C1 segment of cervical spinal cord (tissue), 14 donors: ENCODE results near the gene CCDC57.
"Not testable (repeated sequence)": the region's sequence is repeated elsewhere in the genome, so short reads cannot be mapped to it uniquely, and the experiment has no call there.

ENCODE experiments used
- DNase-seq, 14 donors: peaks; one replicate each; lab custom pipeline; 2025; lab: John Stamatoyannopoulos, UW

CCDC57 gene, protein sequence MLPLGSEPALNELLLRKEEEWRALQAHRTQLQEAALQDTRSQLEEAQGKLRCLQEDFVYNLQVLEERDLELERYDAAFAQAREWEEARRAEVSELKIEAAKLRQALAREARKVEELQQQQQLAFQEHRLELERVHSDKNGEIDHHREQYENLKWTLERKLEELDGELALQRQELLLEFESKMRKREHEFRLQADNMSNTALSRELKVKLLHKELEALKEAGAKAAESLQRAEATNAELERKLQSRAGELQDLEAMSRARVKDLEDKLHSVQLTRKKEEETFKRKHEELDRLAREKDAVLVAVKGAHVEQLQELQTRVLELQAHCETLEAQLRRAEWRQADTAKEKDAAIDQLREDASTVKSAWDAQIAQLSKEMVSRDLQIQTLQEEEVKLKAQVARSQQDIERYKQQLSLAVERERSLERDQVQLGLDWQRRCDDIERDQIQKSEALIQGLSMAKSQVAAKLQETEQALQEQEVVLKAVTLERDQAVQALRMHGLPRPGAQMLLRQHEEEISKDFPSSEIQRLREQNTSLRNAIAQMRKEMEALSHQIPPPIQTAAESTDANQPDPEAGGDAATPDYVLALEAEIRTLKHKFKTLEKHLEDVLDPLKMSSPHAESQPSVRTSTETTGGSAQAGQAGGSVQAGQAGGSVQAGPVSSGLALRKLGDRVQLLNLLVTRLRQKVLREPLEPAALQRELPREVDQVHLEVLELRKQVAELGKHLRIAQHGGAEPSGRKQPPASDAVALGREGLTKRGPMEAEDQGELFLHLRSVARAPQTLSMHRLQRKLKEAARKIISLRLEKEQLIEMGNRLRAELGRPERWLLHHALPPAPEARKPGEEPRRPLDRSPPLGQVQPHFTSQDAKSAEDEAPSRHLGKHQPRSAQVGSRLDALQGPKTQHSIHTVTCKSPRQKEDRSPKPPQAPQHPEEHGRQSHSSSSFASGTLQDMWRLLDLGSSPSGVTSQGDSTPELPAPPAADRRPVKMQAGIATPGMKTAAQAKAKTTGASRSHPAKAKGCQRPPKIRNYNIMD

DNA sequence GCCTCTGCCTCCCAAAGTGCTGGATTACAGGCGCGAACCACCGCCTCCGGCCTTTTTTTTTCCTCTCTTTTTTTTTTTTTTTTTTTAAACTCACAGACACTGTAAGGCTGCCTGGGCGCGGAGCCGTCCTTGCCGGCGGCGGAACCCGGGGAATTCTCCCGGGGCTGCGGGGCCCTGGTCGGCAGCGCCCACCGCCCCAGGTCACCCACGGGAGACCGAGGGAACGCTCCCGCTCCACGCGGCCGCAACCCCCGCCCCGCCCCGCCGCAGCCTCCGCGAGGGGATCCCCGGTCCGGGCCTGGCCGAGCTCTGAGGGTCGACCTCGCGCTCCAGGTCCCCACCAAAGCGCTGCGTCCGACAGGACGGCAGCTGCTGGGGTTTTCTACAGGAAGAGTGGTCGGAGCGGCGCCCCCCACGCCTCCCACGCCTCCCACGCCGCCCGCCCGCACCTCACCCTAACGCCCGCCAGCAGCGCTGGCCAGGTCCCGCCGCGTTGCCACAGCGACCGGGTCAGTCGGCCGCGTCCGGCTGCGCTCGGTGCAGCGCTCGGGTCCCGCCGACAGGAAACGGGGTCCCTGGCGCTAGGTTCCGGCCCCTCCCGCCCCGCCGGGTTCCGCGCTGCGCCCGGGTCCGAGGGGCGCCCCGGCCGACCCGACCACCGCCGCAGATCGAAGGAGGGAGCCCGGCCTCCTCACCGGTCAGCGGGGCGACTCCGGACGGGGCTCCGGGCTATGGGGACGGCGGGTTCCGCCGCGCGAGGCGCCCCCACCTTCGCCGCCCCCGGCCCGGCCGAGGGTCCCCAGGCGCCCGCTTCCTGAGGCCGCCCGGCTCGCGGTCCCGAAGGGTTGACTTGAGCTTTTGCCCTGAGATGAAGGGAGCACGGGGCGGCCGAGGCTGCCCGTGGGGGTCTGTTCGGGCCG lies at the start of gene CCDC57:
Gene CCDC57, minus strand, starts transcription at position 512 of the 920 bp plus-strand sequence. CDS start 10,898 bp downstream, outside the sequence.
- DNase-seq = peak in 13 of 14 donors; percentile 26 to 81 (median 56)

DNA sequence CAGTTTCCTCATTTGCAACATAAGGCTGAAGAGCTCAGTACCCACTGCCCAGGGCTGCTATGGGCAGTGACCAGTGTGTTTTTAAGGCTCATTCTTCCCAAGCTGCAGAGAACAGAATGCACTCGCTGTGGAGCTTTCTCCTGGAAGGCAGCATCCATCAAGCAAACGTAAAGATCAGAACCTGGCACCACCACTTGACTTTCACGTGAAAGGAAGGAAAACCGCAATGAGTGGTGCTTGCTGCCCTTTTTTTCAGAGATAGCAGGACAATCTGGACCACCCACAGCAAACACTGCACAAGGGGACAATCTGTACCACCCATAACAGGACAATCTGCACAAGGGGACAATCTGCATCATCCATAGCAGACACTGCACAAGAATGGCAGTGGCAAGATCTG lies 49.7 kb upstream of the CCDC57 start:
- no peak for DNase-seq

DNA sequence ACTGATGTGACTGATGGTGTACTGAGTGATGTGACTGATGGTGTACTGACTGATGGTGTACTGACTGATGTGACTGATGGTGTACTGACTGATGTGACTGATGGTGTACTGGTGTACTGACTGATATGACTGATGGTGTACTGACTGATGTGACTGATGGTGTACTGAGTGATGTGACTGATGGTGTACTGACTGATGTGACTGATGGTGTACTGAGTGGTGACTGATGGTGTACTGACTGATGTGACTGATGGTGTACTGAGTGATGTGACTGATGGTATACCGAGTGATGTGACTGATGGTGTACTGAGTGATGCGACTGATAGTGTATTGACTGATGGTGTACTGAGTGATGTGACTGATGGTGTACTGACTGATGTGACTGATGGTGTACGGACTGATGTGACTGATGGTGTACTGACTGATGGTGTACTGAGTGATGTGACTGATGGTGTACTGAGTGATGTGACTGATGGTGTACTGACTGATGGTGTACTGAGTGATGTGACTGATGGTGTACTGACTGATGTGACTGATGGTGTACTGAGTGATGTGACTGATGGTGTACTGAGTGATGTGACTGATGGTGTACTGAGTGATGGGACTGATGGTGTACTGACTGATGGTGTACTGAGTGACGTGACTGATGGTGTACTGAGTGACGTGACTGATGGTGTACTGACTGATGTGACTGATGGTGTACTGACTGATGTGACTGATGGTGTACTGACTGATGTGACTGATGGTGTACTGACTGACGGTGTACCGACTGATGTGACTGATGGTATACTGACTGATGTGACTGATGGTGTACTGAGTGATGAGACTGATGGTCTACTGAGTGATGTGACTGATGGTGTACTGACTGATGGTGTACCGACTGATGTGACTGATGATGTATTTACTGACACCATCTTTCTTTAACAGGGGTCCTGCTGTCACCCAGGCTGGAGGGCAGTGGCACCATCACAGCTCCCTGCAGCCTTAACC lies 47.6 kb upstream of the CCDC57 start:
- not testable (repeated sequence) for DNase-seq

DNA sequence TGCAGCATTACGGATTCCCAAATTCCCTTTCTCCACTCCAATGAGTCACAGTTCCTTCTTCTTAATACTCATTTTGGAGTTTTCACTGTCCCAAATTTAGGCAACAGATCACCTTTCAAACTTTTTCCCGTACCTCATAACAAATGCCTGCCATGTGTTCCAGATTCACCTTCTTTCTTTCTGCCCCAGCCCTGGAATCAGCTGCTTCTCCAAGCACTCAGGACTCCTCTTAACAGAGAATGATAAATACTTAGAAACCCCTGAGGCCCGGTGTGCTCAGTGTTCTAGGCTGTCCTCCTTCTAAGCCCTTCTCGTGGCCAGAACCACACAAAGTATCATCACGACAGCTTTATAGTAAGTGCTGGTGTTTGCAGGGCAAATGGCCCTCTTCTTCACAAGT lies 45.9 kb upstream of the CCDC57 start:
- DNase-seq = no peak

DNA sequence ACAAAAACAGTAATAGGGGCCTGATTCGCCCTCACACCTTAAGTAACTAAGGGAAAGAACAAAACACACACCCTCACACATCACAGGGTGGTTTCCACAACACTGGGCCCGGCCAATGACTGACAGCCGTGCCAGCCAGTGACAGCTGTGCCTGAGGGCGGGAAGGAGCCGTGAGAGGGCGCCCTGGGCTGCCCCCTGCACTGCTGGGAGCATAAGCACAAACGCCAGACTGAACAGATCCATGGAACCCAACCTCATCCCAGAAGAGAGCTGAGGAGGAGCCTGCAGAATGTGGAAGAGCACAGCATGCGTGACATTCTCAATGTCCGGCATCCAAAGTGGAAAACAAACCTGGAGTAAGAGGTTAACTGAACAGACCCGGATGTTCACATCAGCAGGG lies 44.8 kb upstream of the CCDC57 start:
- DNase-seq = peak in 11 of 14 donors; percentile 11 to 66 (median 40)

DNA sequence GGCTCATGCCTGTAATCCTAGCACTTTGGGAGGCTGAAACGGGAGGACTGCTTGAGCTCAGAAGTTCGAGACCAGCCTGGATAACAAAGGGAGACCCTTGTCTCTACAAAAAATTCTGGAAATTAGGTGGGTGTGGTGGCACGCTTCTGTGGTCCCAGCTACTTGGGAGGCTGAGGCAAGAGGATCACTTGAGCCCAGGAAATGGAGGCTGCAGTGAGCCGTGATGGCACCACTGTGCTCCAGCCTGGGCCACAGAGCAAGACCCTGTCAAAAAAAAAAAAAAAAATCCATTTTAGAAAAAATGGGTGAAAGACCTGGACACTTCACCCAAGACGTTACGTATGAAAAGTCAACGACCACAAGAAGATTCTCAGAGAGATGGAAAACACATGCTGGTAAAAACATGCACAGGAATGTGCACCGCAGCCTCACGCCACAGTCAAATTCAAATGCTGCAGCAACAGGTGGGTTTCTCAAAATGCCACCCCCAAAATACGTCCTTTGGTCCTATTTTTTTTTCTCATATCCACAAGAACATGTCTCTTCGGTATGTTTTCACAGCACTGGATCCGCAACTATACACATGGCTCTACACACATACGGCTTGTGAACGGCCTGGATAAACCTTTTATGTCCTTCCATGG lies 43.7 kb upstream of the CCDC57 start:
- no peak for DNase-seq

DNA sequence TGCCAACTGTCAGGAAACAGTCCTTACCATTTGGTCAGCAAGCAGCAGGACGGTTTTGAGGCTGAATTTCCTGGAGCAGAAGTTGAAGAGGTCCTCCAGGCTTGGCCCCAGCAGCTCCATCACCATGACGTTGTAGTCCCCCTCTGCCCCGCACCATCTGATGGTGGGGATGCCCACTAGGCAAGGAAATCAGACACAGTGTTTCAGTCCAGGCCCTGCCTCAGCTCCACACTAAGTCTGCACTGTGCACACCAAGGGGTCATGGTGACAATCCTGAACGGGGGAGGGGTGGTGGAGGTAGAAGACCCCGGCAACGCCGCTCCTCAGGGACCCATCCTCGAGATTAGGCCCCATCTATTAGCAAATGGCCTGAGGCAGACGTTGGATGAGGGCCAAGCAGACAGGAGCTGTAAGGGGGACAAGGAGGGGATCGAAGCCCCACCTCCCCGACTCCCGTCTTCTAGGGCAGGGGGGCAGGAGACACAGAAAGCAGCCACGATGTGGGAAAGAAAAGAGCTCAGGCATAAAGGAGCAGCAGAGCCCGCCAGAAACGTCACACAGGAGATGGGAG lies 42.8 kb upstream of the CCDC57 start:
- DNase-seq = no peak

DNA sequence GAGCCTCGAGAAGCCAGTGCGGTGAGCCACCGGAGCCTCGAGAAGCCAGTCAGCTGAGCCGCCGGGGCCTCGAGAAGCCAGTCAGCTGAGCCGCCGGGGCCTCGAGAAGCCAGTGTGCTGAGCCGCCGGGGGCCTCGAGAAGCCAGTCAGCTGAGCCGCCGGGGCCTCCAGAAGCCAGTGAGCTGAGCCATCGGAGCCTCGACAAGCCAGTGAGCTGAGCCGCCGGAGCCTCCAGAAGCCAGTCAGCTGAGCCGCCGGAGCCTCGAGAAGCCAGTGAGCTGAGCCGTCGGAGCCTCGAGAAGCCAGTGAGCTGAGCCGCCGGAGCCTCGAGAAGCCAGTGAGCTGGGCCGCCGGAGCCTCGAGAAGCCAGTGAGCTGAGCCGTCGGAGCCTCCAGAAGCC lies 42.1 kb upstream of the CCDC57 start:
- DNase-seq = not testable (repeated sequence)

DNA sequence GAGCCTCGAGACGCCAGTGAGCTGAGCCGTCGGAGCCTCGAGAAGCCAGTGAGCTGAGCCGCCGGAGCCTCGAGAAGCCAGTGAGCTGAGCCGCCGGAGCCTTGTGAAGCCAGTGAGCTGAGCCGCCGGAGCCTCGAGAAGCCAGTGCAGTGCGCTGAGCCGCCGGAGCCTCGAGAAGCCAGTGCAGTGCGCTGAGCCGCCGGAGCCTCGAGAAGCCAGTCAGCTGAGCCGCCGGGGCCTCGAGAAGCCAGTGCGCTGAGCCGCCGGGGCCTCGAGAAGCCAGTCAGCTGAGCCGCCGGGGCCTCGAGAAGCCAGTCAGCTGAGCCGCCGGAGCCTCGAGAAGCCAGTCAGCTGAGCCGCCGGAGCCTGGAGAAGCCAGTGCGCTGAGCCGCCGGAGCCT lies 41.5 kb upstream of the CCDC57 start:
- DNase-seq = not testable (repeated sequence)

DNA sequence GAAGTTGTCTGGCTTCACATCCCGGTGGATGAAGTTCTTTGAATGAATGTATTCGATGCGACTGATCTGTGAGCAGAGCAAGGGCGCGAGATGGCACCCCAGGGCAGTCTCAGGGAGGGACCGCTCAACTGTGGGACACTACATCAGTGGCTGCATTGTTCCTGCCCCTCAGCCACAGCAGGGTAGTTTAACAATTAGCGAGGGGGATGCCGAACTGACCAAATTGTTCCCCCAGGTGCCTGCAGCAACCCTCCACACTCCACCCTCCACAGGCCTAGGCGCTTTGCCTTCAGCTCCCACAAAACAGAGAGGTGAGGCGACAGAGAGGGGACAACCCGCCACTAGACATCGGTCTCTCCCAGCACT lies 40.5 kb upstream of the CCDC57 start:
- DNase-seq = no peak

DNA sequence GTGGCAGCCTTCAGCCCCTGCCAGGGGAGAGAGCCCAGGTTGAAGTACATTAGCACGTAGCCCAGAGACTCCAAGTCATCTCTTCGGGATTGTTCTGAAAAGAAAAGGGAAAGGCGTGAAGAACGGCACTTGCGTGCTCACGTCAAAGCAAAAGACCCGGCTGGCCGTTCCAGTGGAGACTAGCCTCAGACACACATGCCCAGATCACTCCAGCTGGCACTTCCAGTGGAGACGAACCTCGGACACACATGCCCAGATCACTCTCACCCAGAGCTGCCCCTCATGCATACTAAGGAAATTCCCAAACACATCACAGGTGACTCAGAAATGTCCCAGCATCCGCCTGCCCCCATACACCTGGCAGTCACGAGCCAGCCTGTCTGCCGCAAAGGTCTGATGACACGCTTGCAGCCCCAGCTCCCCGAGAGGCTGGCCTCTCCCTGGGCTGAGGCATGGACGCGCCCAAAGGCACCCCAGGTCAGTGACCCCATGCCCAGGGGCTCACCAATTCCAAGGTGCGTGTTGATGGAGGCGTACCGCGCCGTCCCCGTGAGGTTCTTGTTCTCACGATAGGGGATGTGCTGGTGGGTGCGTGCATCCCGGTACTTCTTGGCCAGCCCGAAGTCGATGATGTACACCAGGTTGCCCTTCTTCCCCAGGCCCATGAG lies 40.0 kb upstream of the CCDC57 start:
- DNase-seq = no peak

DNA sequence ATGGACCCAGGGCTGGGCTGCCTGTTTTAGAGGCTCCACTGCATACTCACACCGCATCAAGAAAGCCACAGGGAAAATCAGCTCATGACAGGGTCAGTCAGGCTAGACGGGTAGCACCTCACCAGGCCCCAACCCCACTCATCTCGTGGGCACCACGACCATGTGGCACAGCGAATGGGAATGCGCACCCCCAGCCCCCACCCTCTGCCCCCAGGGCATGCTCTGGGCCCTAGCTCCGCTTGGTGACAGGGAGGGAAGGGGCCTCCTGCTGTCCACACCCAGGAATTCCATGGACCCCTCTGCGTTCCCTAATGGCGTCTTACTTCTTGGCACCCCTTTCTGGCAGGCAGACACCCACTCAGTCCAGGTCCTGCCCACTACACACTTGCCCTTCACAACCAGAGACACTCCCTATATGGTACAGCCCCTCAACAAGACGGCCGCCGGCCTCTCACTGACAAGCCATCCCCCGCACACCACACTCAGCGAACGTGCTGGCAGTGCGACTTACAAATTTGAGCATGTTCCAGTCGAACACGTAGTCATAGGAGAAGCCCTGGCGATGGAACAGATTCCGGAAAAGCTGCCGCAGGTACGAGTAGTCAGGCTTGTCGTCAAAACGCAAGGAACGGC lies 38.3 kb upstream of the CCDC57 start:
- DNase-seq = no peak

DNA sequence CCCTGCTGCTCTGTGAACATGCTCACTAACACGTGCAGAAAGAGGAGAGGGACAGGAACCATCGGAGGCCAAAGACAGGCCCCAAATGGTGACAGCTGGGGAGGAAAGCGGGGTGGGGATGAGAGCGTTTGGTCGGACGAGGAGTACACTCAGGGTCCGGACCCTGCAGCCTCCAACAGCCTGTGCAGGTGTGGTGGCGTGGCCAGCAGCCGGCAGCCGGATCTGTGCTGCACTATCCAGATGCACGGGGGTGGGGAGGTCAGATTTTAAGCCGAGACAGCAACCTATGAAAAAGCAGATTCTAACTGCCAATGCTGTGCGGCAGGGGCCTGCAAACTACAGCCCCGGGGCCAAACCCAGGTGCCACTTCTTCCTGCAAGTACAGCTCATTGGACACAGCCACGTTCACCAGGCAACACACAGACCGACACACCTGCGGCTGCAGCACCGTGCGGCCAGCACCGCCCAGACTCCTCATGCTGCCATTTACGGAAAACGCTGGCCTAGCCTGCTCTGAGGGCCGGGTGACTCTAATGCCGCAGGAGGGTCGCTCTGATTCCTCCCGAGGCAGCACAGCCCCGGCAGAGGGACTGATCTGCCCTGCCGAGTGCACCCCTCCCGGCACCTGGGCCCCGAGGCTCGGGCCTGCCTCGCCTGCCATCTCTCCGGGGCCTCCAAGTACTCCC lies 37.4 kb upstream of the CCDC57 start:
- DNase-seq = no peak

DNA sequence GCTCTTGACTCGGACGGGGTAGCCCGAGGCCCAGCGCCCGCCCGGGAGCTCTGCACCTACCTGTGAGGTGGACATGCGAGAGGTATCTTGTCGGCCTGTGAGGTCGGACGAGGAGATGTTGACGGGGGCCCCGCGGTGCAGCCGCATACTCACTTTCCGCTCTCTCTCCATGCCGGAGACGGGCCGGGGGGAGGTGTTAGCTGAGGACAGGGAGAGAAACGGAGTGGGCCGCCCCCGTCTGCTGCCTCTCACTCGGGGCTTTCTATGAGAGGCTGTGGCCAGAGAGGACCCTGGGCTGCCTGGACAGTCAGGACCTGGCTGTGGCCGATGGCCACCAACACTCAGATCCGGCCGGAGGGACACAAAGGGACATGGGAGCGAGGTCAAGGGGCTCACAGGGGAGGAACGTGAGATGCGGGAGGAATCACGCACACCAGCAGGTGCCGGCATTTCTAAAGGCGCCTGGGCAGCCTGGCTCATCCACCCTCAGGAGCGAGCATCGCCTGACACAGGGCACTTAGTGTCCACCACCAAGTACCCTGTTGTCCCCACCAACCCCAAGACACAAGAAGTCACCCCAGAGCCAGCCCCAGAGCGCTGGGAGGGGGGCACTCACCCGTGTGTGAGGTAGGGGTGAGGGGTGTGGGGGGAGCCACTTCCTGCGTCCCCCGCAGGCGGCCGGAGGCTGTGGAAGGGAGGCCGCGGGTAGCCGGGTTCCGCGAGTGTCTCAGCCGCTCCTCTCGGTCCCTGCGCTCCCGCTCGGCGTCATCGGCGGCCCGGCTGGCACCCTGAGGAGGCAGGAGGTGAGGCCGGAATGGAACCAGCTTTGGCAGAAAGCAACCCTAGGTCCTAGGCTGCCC lies 36.4 kb upstream of the CCDC57 start:
- DNase-seq = no peak

DNA sequence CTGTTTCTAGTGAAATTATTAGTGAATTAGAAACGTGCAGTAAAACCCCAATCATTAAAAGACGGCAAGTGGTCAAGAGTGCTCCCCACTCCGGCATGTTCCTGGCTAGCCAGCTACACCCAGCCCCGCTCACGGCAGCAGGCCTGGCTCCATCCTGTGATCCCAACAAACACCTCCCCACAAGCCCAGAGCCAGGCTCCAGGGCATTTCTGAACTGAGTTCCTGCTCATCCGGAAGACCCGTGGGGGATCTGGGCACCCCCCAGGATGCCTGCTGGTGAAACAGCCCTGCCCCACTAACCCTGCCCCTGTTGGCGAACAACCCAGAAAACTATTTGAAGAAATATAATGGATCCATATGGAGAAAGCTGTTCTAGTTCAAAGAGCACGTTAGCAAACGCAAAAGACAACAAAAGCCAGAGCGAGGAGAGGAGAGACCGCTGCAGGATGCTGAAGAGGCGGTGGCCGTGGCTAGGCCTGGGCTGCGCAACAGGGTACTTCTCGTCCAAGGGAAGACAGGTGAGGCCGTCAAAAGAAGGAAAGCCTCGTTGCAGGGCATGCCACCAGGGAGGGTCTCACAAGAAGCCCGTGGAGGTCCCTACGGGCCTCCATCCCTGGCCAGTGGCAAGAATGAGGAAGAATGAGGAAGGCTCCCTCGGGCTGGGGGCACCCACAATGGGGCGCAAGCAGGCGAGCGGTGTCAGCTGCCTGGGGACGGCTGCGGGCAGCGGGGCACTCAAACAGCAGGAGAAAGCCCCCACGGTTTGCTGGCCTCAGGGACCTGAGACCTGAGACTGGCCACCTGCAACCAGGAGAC lies 35.4 kb upstream of the CCDC57 start:
- DNase-seq = no peak
